Measurements from ENCODE around the gene KLF5. TPM values are rescaled to one million over a fixed set of nuclear protein-coding genes. Genes with fewer than 3 reads are reported as not detected.
A peak's percentile ranks its signal among the peaks of the same experiment; 100 is the strongest.

The KLF5 gene
- total and polyA plus RNA-seq, 2 donors: 3.4 to 78.5 TPM

DNA sequence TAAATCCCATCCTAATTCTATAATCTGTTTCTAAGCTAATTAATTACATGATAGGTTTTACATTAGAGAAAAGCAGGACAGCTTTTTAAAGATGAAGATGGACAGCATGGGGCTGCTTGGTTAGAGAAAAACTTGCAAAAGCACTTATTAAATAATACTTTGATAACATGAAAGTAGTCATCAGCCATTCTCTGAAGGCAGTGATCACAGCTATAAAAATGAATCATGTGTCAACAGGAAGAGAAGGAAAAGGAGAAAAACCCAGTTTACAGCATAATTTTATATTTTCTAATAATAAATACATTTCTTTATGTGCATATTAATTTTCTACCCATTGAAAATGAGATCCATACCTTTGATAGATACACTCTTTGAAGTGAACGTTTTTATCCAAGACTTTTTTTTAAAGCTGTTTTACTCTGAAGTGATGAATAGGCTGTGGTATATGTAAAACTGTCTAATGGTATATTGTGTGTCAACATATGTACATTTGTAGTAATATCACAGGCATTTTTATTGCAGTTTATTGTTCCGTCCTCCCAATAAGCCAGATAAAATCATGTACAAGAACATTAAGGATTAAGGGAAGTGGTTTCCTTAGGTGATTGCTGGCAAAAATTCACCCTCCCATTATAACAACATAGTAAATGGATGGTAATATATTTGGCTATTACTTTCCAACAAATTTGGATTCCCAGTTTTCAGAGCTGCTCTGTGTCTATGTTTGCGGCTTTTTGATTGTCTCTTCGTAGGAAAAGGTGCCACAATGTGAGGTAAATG lies 1.3 kb upstream of the KLF5 start:
- Histone ChIP-seq H3K4me3 (ENCODE audit: low read length in 2 of 2) (no peak overlapping the region), H3K9me3 (ENCODE audit: control insufficient read depth in 2 of 2, insufficient read depth in 1 of 2, low read length in 1 of 2) (no peaks in the 10 kb centered on the region), H3K27ac (ENCODE audit: low read depth in 1 of 2, low read length in 1 of 2) (peak overlapping the region in 1 of 2 donors; percentile 3), H3K27me3 (ENCODE audit: control insufficient read depth in 2 of 2, insufficient read depth in 1 of 2, low read length in 1 of 2) (peaks cover 35 to 62% of the 10 kb centered on the region in 2 donors), H3K4me1 (ENCODE audit: control insufficient read depth in 2 of 2, insufficient read depth in 2 of 2, low read length in 2 of 2) (peaks cover 10 to 12% of the 10 kb centered on the region in 2 donors), H3K36me3 (ENCODE audit: control insufficient read depth in 2 of 2, insufficient read depth in 2 of 2, low read length in 1 of 2) (no peaks in the 10 kb centered on the region)
- 93% methylated on average over 4 of the region's 4 CpGs for WGBS
- DNase-seq (ENCODE audit: low read depth in 6 of 9, low spot score in 9 of 9): no peak

DNA sequence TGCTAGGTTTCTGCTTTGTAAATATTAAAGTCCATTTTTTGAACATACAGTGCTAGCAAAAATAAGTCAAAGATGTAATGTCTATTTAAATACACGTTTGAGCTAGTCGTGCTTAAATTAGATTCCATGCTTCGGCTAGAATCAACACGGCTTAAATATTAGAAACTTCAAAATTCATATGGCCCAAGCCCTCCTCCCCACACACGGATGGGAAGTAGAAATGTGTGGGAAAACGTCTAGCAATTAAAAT lies 816 bp upstream of the KLF5 start:
- 48% methylated on average over 6 of the region's 6 CpGs for WGBS
- peaks cover 10 to 12% of the 10 kb centered on the region in 2 donors for H3K4me1 ChIP-seq (ENCODE audit: control insufficient read depth in 2 of 2, insufficient read depth in 2 of 2, low read length in 2 of 2)
- DNase-seq (ENCODE audit: low read depth in 6 of 9, low spot score in 9 of 9): no peak
- H3K9me3 ChIP-seq (ENCODE audit: control insufficient read depth in 2 of 2, insufficient read depth in 1 of 2, low read length in 1 of 2): no peaks in the 10 kb centered on the region
- H3K27ac ChIP-seq (ENCODE audit: low read depth in 1 of 2, low read length in 1 of 2): peak overlapping the region; percentile 3 to 36
- peaks cover 35 to 62% of the 10 kb centered on the region in 2 donors for H3K27me3 ChIP-seq (ENCODE audit: control insufficient read depth in 2 of 2, insufficient read depth in 1 of 2, low read length in 1 of 2)
- H3K36me3 ChIP-seq (ENCODE audit: control insufficient read depth in 2 of 2, insufficient read depth in 2 of 2, low read length in 1 of 2): no peaks in the 10 kb centered on the region
- no peak overlapping the region for H3K4me3 ChIP-seq (ENCODE audit: low read length in 2 of 2)

DNA sequence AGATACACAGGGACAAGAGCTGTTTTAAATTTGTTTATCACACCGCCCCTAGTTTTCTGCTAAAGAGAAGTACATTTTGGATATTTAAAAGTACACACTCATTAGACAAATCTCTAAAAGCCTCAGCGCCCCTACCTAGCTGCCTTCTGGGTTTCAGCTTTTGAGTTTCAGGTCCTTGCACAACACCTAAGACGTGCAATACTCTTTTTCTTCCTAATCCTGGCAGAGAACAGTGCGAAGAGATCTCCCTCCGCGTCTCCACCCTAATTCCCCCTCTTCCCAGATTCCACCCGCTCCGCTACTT lies 421 bp upstream of the KLF5 start:
- peak in 1 of 9 donors; percentile 9 for DNase-seq (ENCODE audit: low read depth in 6 of 9, low spot score in 9 of 9)
- Histone ChIP-seq H3K27me3 (ENCODE audit: control insufficient read depth in 2 of 2, insufficient read depth in 1 of 2, low read length in 1 of 2) (peaks cover 35 to 62% of the 10 kb centered on the region in 2 donors), H3K4me1 (ENCODE audit: control insufficient read depth in 2 of 2, insufficient read depth in 2 of 2, low read length in 2 of 2) (peaks cover 10 to 12% of the 10 kb centered on the region in 2 donors), H3K36me3 (ENCODE audit: control insufficient read depth in 2 of 2, insufficient read depth in 2 of 2, low read length in 1 of 2) (no peaks in the 10 kb centered on the region), H3K4me3 (ENCODE audit: low read length in 2 of 2) (peak overlapping the region; percentile 41 to 72), H3K9me3 (ENCODE audit: control insufficient read depth in 2 of 2, insufficient read depth in 1 of 2, low read length in 1 of 2) (no peaks in the 10 kb centered on the region), H3K27ac (ENCODE audit: low read depth in 1 of 2, low read length in 1 of 2) (peak overlapping the region; percentile 3 to 36)
- 7% methylated on average over 8 of the region's 8 CpGs for WGBS

DNA sequence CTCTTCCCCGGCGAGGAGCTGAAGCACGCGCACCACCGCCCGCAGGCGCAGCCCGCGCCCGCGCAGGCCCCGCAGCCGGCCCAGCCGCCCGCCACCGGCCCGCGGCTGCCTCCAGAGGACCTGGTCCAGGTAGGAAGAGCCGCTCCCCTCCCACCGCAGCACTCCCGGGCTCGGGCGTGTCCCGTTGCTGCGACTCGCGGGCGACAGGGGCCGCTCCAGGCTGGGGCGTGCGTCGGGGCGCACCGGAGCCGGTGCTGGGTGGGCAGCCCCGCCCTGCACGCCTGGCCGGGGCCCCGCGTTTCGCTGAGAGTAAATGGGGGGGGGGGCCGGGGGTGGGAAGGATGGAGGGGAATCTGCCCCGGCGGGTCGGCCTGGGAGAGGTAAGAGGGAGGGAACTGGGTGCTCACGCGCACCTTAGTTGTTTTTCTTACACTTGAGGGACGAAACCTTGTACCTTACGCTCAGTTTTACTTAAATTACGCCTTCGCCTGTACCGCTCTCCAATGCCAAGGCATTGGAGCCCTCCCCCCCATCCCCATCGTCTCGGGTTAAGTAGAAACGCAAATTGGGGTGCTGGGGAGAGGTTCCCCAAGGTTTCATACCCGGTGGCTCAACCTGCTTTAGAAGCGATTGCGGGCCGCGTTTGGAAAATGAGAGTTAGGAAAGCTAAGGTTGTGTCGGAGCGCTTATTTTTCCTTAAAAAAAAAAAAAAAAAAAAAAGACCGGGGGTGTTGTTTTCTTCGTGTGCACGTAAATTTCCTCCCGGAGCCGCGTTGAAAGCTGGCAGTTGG lies 850 bp downstream of the KLF5 start:
- Histone ChIP-seq H3K4me1 (ENCODE audit: control insufficient read depth in 2 of 2, insufficient read depth in 2 of 2, low read length in 2 of 2) (peaks cover 10 to 12% of the 10 kb centered on the region in 2 donors), H3K27ac (ENCODE audit: low read depth in 1 of 2, low read length in 1 of 2) (peak overlapping the region in 1 of 2 donors; percentile 71), H3K9me3 (ENCODE audit: control insufficient read depth in 2 of 2, insufficient read depth in 1 of 2, low read length in 1 of 2) (no peaks in the 10 kb centered on the region), H3K4me3 (ENCODE audit: low read length in 2 of 2) (peak overlapping the region; percentile 32 to 72), H3K36me3 (ENCODE audit: control insufficient read depth in 2 of 2, insufficient read depth in 2 of 2, low read length in 1 of 2) (no peaks in the 10 kb centered on the region), H3K27me3 (ENCODE audit: control insufficient read depth in 2 of 2, insufficient read depth in 1 of 2, low read length in 1 of 2) (peaks cover 35 to 62% of the 10 kb centered on the region in 2 donors)
- peak in 5 of 9 donors; percentile 7 to 56 (median 32) for DNase-seq (ENCODE audit: low read depth in 6 of 9, low spot score in 9 of 9)
- WGBS: under 1% methylated on average over 68 of the region's 68 CpGs

DNA sequence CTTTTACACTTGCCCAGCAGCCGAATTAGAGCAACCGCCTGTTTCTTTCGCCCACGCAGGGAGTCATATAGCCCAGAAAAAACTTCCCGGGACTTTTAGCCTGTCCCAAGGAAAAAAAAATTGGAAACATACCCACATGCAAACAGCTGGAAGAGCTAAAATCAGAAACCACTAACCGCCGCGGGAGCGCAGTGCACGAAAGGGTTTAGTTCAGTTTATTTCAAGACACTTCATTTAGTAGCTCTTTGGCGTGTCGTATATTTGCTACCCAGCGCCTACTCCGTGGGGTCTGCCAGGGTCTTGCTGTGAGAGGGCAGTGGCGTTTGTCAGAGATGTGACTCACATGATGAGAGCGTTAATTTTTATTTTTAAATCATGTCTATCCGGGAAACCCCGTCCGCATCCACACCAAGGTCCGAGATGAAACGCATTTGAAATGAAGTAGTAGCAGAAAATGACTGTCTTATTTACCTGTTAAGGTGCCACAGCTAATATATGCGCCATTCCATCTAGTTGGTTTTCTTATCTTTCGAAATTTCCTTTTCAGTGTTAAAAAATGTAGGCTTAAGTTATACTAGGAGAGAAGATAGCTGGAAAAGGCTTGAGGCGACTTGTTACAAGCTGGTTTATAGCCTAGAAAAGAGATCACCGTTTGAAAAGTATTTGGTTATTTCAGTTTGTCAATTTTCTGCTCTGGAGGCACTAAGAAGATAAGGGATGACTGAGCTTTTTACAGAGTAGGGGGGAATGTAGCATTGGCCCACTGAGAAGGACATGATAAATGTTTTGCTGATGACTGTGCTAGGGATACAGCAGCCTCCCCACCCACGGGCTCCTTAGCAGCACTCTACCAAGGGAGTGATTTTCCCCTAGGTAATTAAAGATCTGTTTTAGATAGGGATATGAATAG lies 1.7 kb downstream of the KLF5 start:
- Histone ChIP-seq H3K27ac (ENCODE audit: low read depth in 1 of 2, low read length in 1 of 2) (peak overlapping the region; percentile 36 to 42), H3K27me3 (ENCODE audit: control insufficient read depth in 2 of 2, insufficient read depth in 1 of 2, low read length in 1 of 2) (peaks cover 35 to 62% of the 10 kb centered on the region in 2 donors), H3K4me3 (ENCODE audit: low read length in 2 of 2) (peak overlapping the region; percentile 32 to 72), H3K4me1 (ENCODE audit: control insufficient read depth in 2 of 2, insufficient read depth in 2 of 2, low read length in 2 of 2) (peaks cover 10 to 12% of the 10 kb centered on the region in 2 donors), H3K36me3 (ENCODE audit: control insufficient read depth in 2 of 2, insufficient read depth in 2 of 2, low read length in 1 of 2) (no peaks in the 10 kb centered on the region), H3K9me3 (ENCODE audit: control insufficient read depth in 2 of 2, insufficient read depth in 1 of 2, low read length in 1 of 2) (no peaks in the 10 kb centered on the region)
- 21% methylated on average over 26 of the region's 26 CpGs for WGBS
- peak in 3 of 9 donors; percentile 8 to 46 (median 9) for DNase-seq (ENCODE audit: low read depth in 6 of 9, low spot score in 9 of 9)

DNA sequence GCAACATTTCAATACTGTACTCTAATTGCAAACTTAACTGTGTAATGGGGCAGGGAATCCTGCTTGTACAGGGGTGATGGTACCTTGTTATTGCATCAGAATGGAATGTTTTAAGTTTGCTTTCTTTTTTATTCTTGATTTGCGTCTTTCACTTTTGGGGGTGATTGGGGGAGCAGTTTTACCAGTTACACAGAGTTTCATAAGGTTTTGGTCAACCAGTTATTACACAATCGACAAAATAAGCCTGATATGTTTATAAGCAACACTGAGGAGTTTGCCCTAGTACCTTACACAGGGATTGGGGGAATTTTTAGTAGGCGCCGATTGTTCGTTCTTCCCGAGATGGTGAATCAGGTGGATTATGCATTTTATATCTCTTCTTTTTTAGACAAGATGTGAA lies 2.7 kb downstream of the KLF5 start:
- Histone ChIP-seq H3K9me3 (ENCODE audit: control insufficient read depth in 2 of 2, insufficient read depth in 1 of 2, low read length in 1 of 2) (no peaks in the 10 kb centered on the region), H3K36me3 (ENCODE audit: control insufficient read depth in 2 of 2, insufficient read depth in 2 of 2, low read length in 1 of 2) (no peaks in the 10 kb centered on the region), H3K27me3 (ENCODE audit: control insufficient read depth in 2 of 2, insufficient read depth in 1 of 2, low read length in 1 of 2) (peaks cover 35 to 55% of the 10 kb centered on the region in 2 donors), H3K4me3 (ENCODE audit: low read length in 2 of 2) (peak overlapping the region in 1 of 2 donors; percentile 3), H3K4me1 (ENCODE audit: control insufficient read depth in 2 of 2, insufficient read depth in 2 of 2, low read length in 2 of 2) (peaks cover 10 to 12% of the 10 kb centered on the region in 2 donors), H3K27ac (ENCODE audit: low read depth in 1 of 2, low read length in 1 of 2) (no peak overlapping the region)
- WGBS: 93% methylated on average over 6 of the region's 6 CpGs
- no peak for DNase-seq (ENCODE audit: low read depth in 6 of 9, low spot score in 9 of 9)

DNA sequence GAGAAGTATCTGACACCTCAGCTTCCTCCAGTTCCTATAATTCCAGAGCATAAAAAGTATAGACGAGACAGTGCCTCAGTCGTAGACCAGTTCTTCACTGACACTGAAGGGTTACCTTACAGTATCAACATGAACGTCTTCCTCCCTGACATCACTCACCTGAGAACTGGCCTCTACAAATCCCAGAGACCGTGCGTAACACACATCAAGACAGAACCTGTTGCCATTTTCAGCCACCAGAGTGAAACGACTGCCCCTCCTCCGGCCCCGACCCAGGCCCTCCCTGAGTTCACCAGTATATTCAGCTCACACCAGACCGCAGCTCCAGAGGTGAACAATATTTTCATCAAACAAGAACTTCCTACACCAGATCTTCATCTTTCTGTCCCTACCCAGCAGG lies 3.1 kb downstream of the KLF5 start:
- no peak overlapping the region for H3K4me3 ChIP-seq (ENCODE audit: low read length in 2 of 2)
- WGBS: 97% methylated on average over 9 of the region's 9 CpGs
- H3K4me1 ChIP-seq (ENCODE audit: control insufficient read depth in 2 of 2, insufficient read depth in 2 of 2, low read length in 2 of 2): peaks cover 10 to 12% of the 10 kb centered on the region in 2 donors
- no peak overlapping the region for H3K27ac ChIP-seq (ENCODE audit: low read depth in 1 of 2, low read length in 1 of 2)
- H3K9me3 ChIP-seq (ENCODE audit: control insufficient read depth in 2 of 2, insufficient read depth in 1 of 2, low read length in 1 of 2): no peaks in the 10 kb centered on the region
- peaks cover 35 to 53% of the 10 kb centered on the region in 2 donors for H3K27me3 ChIP-seq (ENCODE audit: control insufficient read depth in 2 of 2, insufficient read depth in 1 of 2, low read length in 1 of 2)
- H3K36me3 ChIP-seq (ENCODE audit: control insufficient read depth in 2 of 2, insufficient read depth in 2 of 2, low read length in 1 of 2): no peaks in the 10 kb centered on the region
- DNase-seq (ENCODE audit: low read depth in 6 of 9, low spot score in 9 of 9): no peak

DNA sequence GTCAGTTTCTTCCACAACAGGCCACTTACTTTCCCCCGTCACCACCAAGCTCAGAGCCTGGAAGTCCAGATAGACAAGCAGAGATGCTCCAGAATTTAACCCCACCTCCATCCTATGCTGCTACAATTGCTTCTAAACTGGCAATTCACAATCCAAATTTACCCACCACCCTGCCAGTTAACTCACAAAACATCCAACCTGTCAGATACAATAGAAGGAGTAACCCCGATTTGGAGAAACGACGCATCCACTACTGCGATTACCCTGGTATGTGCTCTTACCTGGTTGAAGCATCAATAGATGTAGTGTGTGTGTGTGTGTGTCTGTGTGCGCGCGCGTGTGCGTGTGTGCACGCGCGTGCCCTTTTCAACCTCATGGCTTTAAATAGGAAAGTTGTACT lies 3.7 kb downstream of the KLF5 start:
- H3K27ac ChIP-seq (ENCODE audit: low read depth in 1 of 2, low read length in 1 of 2): no peak overlapping the region
- peaks cover 35 to 47% of the 10 kb centered on the region in 2 donors for H3K27me3 ChIP-seq (ENCODE audit: control insufficient read depth in 2 of 2, insufficient read depth in 1 of 2, low read length in 1 of 2)
- 99% methylated on average over 13 of the region's 13 CpGs for WGBS
- DNase-seq (ENCODE audit: low read depth in 6 of 9, low spot score in 9 of 9): no peak
- H3K4me1 ChIP-seq (ENCODE audit: control insufficient read depth in 2 of 2, insufficient read depth in 2 of 2, low read length in 2 of 2): peaks cover 10 to 12% of the 10 kb centered on the region in 2 donors
- H3K36me3 ChIP-seq (ENCODE audit: control insufficient read depth in 2 of 2, insufficient read depth in 2 of 2, low read length in 1 of 2): no peaks in the 10 kb centered on the region
- no peaks in the 10 kb centered on the region for H3K9me3 ChIP-seq (ENCODE audit: control insufficient read depth in 2 of 2, insufficient read depth in 1 of 2, low read length in 1 of 2)
- no peak overlapping the region for H3K4me3 ChIP-seq (ENCODE audit: low read length in 2 of 2)

Measured in thymus (tissue), 11 donors.